Measurements from ENCODE around the gene MFN2. TPM values are rescaled to one million over a fixed set of nuclear protein-coding genes. Genes with fewer than 3 reads are reported as not detected.
A peak's percentile ranks its signal among the peaks of the same experiment; 100 is the strongest.
"Not testable (repeated sequence)": the region's sequence is repeated elsewhere in the genome, so short reads cannot be mapped to it uniquely, and the experiment has no call there.

The MFN2 gene
- total RNA-seq, 1 experiment from 2014 or later: 56.8 TPM

- H3K36me3 Mint-ChIP-seq; H3K27ac Mint-ChIP-seq; ATAC-seq; H3K4me3 Mint-ChIP-seq; H3K27me3 Mint-ChIP-seq (ENCODE audit: low read depth); H3K4me1 Mint-ChIP-seq; DNase-seq (ENCODE audit: low spot score); H3K9me3 Mint-ChIP-seq; POLR2A ChIA-PET: not testable (repeated sequence)
- CTCF ChIA-PET: interaction anchor here (1.3 to 3.4 kb wide), 4 partner anchors 9 to 39 kb away, joined by 3 to 15 read pairs (median 6); no protein-coding TSS in a partner anchor
Observed at GRCh38 chr1:12039824-12040456, 59.7 kb downstream of the MFN2 start.

GRCh38 chr1:12040457-12041051 is 60.3 kb downstream of the MFN2 start:
- no peak overlapping the region for H3K27ac Mint-ChIP-seq
- no peaks in the 10 kb centered on the region; the same call in 1 of the 2 replicates for H3K27me3 Mint-ChIP-seq (ENCODE audit: low read depth)
- H3K4me1 Mint-ChIP-seq: no peaks in the 10 kb centered on the region
- POLR2A ChIA-PET: no interaction called here
- ATAC-seq (no peak), DNase-seq (ENCODE audit: low spot score) (no peak)
- no peaks in the 10 kb centered on the region for H3K9me3 Mint-ChIP-seq
- CTCF ChIA-PET: interaction anchor here (1.3 to 3.4 kb wide), 2 partner anchors 10 to 39 kb away, joined by 3 to 15 read pairs; no protein-coding TSS in a partner anchor
- no peaks in the 10 kb centered on the region for H3K36me3 Mint-ChIP-seq
- TF ChIP-seq ELF4 (CRISPR knock-in tag; IDR thresholded peaks at IDR 0.05; ENCODE audit: low read depth) (no peak), FOXK1 (CRISPR knock-in tag; IDR thresholded peaks at IDR 0.05) (no peak), GRHL2 (CRISPR knock-in tag; IDR thresholded peaks at IDR 0.05; ENCODE audit: insufficient replicate concordance, severe bottlenecking) (no peak), SMAD3 (CRISPR knock-in tag; IDR thresholded peaks at IDR 0.05; ENCODE audit: borderline replicate concordance) (no peak), ATF6 (CRISPR knock-in tag; IDR thresholded peaks at IDR 0.05) (no peak), RORB (CRISPR knock-in tag; IDR thresholded peaks at IDR 0.05) (no peak), FOXP1 (CRISPR knock-in tag; IDR thresholded peaks at IDR 0.05; ENCODE audit: borderline replicate concordance) (no peak)
- no peak overlapping the region for H3K4me3 Mint-ChIP-seq

GRCh38 chr1:12044187-12044877 is 64.1 kb downstream of the MFN2 start:
- ATAC-seq; H3K36me3 Mint-ChIP-seq; H3K4me1 Mint-ChIP-seq; H3K27me3 Mint-ChIP-seq (ENCODE audit: low read depth); H3K9me3 Mint-ChIP-seq; DNase-seq (ENCODE audit: low spot score); H3K4me3 Mint-ChIP-seq; H3K27ac Mint-ChIP-seq: not testable (repeated sequence)
- ChIA-PET CTCF (interaction anchor here (1.0 to 2.0 kb wide), 3 partner anchors 12 to 35 kb away, joined by 3 to 5 read pairs (median 3); no protein-coding TSS in a partner anchor), POLR2A (interaction anchor here (0.7 kb wide), 1 partner anchor 136 kb away, joined by 4 read pairs; no protein-coding TSS in a partner anchor)

- Mint-ChIP-seq H3K9me3 (no peaks in the 10 kb centered on the region), H3K27me3 (ENCODE audit: low read depth) (no peaks in the 10 kb centered on the region; the same call in 1 of the 2 replicates), H3K27ac (no peak overlapping the region), H3K4me3 (no peak overlapping the region), H3K36me3 (no peaks in the 10 kb centered on the region), H3K4me1 (peaks cover 6% of the 10 kb centered on the region)
- ATAC-seq: no peak
- no peak for DNase-seq (ENCODE audit: low spot score)
- ChIA-PET CTCF (interaction anchor here (0.6 to 1.7 kb wide), 3 partner anchors 15 to 87 kb away, joined by 4 to 6 read pairs (median 5); no protein-coding TSS in a partner anchor), POLR2A (interaction anchor here (1.0 to 1.4 kb wide), 2 partner anchors 10 to 28 kb away, joined by 3 to 9 read pairs; no protein-coding TSS in a partner anchor)
- TF ChIP-seq MYBL2 (CRISPR knock-in tag; IDR thresholded peaks at IDR 0.05): no peak
- TF ChIP-seq ZBTB43 (CRISPR knock-in tag; IDR thresholded peaks at IDR 0.05): peak; percentile 18; the same call in 1 of the 2 replicates
- TF ChIP-seq ZNF423 (CRISPR knock-in tag; IDR thresholded peaks at IDR 0.05): no peak
- TF ChIP-seq ZNF532 (CRISPR knock-in tag; IDR thresholded peaks at IDR 0.05; ENCODE audit: borderline replicate concordance): no peak
Observed at GRCh38 chr1:12046749-12047119, 66.5 kb downstream of the MFN2 start.
